Left lobe of liver (tissue), 2 donors: ENCODE results near the gene ZNF609. TPM values are rescaled to one million over a fixed set of nuclear protein-coding genes. Genes with fewer than 3 reads are reported as not detected.
"Not testable (repeated sequence)": the region's sequence is repeated elsewhere in the genome, so short reads cannot be mapped to it uniquely, and the experiment has no call there.

Experiments
- ATAC-seq: fragments of 200-7000 bp; cut with Tn5 transposase; one replicate; pipeline ENCODE4 v1.9.1; 2020; ENCODE audit warnings: mild to moderate bottlenecking, moderate library complexity
- DNase-seq: peaks from one replicate; pipeline ENCODE4 v3.0.0-alpha.2; 2020; ENCODE audit warnings: low spot score
- total RNA-seq: library from RNA; stranded (reverse); gene quantifications from one replicate; pipeline ENCODE4 v1.2.1, GENCODE V29; 2021
- donor health status: DM: no; HTN: no; CAD: no; lungs with moderate emphysema.
- donor health status: DM: no; HTN: yes; CAD: no.

The ZNF609 gene
- total RNA-seq, 1 donor from 2014 or later, result 16.3 TPM

- peak; percentile 41 for ATAC-seq
- DNase-seq, result no peak
Observed at GRCh38 chr15:64618540-64618939, 158.2 kb downstream of the ZNF609 start.

DNA sequence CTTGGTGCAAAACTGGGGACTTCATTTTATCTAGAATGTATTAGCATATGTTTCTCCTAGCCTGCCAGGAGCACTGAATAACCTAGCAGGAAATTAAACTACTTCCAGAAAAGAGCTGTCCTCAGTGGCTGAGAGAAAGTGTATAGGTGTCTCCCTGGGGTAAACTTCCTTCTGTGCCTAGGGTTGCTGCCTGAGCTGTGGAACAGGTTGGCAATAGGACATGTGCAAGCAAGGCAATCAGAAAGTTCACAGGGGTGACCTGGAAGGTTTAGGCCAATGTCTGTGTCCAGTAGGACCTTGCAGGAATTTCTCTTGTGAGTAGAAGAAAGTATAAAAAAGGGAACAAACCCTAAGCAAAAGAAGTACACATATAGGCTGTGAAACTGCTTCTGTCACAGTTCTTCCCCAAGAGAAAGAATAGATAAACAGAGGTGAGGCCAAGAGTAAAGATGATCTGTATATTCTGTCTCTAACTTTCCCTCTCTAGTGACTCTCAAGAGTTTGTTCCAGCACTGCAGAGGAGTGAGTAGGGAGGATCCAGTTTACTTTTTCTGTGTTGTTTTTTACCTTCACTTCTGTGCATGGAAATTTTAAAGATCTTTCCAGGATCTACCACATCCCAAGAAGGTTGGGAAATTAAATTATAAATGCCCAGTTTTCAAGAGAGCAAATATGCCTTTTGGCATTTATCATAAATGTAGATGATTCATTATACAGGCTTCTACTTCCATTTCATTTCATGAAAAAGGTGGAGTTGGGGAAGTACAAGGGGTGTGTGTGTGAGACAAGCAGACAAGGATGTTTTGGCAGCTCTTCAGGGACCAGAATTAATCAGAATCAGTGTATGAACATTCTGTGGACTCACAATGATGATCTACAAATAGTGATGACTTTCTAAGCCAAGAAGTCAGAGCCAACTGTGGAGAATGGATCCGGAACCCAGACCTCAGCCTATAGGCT, 159.8 kb downstream of the ZNF609 start:
- peak; percentile 73 for ATAC-seq
- DNase-seq, result no peak

- no peak for DNase-seq
- ATAC-seq, result no peak
Observed at GRCh38 chr15:64621056-64621455, 160.7 kb downstream of the ZNF609 start.

DNA sequence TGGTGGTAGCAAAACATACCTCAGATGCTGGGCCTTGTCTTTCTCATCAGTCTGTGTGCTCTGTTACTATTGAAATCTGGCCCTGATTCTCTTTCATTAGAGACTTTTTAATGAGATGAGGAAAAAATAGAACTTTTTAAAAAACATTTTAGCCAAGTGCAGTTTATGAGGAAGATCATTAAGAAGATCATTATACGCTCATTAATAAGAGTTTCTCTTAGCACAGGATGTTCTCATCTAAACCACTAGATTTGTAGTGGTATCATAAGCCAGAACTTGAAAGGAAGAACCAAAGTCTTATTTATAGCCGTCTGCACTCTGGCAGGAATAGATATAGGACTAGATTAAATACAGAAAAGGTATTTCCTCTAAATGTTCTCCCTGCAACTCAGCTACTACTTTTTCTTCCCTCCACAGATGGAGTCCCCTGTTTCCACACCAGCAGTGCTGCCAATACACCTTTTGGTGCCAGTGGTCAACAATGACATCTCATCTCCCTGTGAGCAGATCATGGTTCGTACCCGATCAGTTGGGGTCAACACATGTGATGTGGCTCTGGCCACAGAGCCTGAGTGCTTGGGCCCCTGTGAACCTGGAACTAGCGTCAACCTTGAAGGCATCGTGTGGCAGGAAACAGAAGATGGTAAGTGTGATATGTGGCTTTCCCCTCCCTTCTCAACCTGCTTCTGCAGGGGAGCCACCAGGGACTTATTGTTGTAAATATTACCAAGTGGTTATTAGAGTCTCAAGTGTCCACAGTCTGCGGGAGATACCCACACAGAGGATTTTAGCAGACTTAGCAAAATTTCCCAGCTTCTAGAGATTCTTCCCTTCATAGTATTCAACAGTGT, 162.3 kb downstream of the ZNF609 start:
- no peak for ATAC-seq
- no peak for DNase-seq

- DNase-seq, result no peak
- ATAC-seq, result no peak
Observed at GRCh38 chr15:64623347-64623996, 163.1 kb downstream of the ZNF609 start.

GRCh38 chr15:64624242-64624641, 163.9 kb downstream of the ZNF609 start:
- no peak for ATAC-seq

GRCh38 chr15:64629063-64629462, 168.7 kb downstream of the ZNF609 start:
- DNase-seq, result no peak
- ATAC-seq, result no peak

More at GRCh38 chr15:64624242-64624641, 163.9 kb downstream of the ZNF609 start:
- no peak for DNase-seq

DNA sequence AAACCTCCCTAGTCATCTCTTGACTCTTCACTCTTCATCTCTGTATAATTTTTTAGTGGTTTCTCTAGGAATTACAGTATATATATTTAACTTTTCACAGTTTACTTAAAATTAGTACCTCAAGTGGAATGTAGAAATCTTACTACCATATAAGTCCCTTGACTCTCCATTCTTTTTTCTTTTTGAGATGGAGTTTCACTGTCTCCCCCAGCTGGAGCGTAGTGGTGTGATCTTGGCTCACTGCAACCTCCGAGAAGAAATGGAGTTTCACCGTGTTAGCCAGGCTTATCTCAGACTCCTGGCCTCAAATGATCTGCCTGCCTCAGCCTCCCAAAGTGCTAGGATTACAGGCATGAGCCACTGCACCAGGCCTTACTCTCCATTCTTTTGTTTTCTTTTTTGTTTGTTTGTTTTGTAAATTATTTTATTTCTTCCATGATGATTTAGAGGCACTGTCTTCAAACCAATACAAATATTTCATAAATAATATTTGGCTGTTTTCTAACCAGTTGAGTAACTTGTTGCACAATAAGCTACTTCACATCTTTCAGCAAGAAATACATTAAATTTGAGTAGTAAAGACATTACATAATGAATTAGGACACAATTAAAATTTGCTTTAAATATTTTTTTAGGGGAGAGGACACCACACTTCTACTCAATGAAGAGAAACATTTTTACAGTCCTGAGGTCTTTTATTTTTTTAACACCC, 170.2 kb downstream of the ZNF609 start:
- ATAC-seq, result no peak
- no peak for DNase-seq

DNA sequence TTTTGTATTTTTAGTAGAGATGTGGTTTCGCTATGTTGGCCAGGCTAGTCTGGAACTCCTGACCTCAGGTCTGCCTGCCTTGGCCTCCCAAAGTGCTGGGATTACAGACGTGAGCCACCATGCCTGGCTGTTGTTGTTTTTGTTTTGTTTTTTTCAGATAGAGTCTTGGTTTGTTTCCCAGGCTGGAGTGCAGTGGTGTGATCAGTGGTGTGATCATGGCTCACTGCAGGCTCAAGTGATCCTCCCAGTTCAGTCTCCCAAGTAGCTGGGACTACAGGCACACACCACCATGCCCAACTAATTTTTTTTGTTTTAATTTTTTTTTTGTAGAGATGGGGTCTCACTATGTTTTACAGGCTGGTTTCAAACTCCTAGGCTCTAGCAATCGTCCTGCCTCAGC, 172.3 kb downstream of the ZNF609 start:
- not testable (repeated sequence) for ATAC-seq, DNase-seq

DNA sequence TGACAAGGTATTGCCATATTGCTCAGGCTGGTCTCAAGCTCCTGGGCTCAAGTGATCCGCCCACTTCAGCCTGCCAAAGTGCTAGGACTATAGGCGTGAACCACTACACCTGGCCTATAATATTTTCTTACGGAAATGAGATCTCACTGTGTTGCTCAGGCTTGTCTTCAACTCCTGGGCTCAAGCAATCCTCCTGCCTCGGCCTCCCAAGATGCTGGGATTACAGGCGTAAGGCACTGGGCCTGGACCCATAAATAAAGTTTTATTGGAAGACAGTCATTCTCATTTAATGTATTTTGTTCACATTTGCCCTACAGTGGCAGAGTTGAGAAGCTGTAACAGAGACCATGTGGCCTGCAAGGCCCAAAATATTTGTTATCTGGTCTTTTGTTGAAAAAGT, 173.0 kb downstream of the ZNF609 start:
- DNase-seq, result no peak
- no peak for ATAC-seq

DNA sequence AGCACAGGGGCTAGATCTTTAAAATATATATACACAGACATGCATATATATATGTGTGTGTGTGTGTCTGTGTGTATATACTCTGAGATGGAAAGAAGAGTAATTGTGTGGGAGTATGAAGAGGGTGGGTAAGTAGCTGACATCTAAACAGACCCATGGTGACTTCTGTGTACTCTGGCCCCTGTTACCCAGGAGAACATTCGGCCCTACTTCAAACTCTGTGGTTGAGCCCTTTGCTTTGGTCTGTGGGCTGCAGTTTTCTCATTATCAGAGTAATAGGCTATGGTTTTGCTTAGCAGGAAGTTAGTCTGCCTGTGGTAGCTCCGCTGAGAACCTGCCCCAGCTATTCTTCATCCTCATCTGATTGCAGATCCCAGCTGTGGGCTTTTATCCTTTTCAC, 173.6 kb downstream of the ZNF609 start:
- ATAC-seq, result no peak

DNA sequence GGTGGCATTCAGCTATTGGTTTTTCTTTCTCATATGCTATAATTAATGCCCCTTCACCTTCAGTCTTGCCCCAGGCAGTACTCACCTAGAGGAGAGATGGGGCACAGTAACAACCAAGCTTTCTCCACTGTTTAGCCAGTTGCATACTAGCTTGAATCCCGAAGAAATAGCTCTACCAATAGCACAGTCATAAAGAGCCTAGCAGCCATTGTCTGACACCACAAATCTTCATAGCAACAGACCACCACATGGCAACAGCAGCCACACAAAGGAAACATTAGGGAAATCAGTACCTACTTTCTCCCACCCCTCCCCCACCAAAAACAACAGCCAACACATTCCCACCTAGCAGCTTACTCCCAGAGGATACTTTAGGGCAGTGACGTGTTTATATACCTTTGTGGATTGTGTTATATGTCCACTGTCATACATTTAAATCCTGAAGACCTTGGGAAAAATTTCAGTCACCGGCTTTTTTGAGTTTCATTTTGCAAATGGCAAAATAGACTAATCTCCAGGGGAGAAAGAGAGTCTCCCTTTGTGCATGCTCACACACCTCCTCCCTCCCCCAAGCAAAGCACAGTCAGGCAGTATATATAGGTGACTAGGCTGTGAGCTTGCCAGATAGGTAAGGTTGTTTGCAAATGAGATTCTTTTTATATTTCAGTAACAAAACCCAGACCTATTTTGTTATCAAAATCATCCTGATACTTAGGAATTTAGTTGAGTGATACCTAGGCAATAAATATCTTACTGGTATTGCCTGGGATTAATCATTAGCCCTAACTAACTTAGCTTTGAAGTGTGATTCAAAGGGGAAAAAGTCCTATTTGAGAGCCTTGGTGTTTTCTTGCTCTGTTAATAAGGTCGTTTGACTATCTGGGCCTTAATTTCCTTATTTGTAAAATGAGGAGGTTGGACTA, 174.5 kb downstream of the ZNF609 start:
- ATAC-seq (peak; percentile 47), DNase-seq (no peak)

More for the DNA sequence above, 173.6 kb downstream of the ZNF609 start:
- no peak for DNase-seq

- ATAC-seq (peak; percentile 90), DNase-seq (peak; percentile 55)
Observed at GRCh38 chr15:64635499-64636495, 175.4 kb downstream of the ZNF609 start.

GRCh38 chr15:64636556-64636955, 176.2 kb downstream of the ZNF609 start:
- DNase-seq (no peak), ATAC-seq (no peak)

DNA sequence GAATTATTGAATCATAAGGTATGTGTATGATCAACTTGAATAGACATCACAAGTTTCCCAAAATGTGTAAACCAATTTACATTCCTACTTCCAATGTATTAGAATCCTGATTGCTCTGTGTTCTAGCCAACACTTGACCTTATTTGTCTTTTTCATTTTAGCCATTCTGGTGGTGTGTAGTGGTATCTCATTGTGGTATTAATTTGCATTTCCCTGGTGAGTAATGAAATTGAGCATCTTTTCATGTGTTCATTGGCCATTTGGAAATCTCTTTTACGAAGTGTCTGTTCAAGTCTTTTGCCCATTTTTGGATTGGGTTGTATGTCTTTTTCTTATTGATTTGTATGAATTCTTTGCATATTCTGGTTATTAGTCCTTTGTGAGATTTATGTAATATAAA, 177.0 kb downstream of the ZNF609 start:
- ATAC-seq (no peak), DNase-seq (no peak)

DNA sequence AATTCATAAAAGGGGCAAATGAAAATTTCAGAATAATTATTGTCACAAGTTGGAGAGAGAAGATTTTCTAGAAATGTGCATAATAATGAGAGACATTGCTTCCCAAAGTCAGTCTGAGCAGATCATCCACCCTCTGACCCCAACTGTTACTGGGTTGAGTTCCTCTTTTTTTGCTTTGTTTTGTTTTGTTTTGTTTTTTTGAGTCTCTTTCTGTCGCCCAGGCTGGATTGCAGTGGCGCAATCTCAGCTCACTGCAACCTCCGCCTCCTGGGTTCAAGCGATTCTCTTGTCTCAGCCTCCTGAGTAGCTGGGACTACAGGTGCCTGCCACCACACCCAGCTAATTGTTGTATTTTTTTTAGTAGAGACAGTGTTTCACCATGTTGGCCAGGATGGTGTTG, 179.4 kb downstream of the ZNF609 start:
- DNase-seq, ATAC-seq: not testable (repeated sequence)

- DNase-seq (no peak), ATAC-seq (no peak)
Observed at GRCh38 chr15:64640146-64640871, 179.9 kb downstream of the ZNF609 start.
